SK-N-SH treated with all-trans-retinoic acid at 6 μM for 48 hours (cell line): Measurements from ENCODE around the gene REPS2.

Source experiments
- ATAC-seq: fragments of 200-7000 bp; cut with Tn5 transposase; 3 replicates; pipeline ENCODE4 v1.9.1; 2020; ENCODE audit warnings: mild to moderate bottlenecking, moderate library complexity
- ARNTL ChIP-seq: fragments of 450-650 bp; formaldehyde crosslinking; IDR thresholded peaks from 2 replicates; pipeline ENCODE4 v1.5.0; 2020; ENCODE audit warnings: low read depth, mild to moderate bottlenecking, moderate library complexity, borderline replicate concordance
- BACH2 ChIP-seq: fragments of 250-450 bp; sonication (Bioruptor Pico); IDR thresholded peaks from 2 replicates; pipeline ENCODE4 v1.9.0; 2021; ENCODE audit warnings: mild to moderate bottlenecking, borderline replicate concordance
- CSDC2 ChIP-seq: fragments of 250-450 bp; sonication (Bioruptor Pico); IDR thresholded peaks from 2 replicates; pipeline ENCODE4 v1.5.0; 2020; ENCODE audit warnings: mild to moderate bottlenecking, moderate library complexity
- ESRRG ChIP-seq: fragments of 250-450 bp; sonication (Bioruptor Pico); IDR thresholded peaks from 2 replicates; pipeline ENCODE4 v1.6.1; 2021; ENCODE audit warnings: mild to moderate bottlenecking
- GLIS3 ChIP-seq: fragments of 250-450 bp; sonication (Bioruptor Pico); IDR thresholded peaks from 2 replicates; pipeline ENCODE4 v1.5.0; 2020; ENCODE audit warnings: mild to moderate bottlenecking, moderate library complexity
- ISL1 ChIP-seq: fragments of 250-450 bp; sonication (Bioruptor Pico); IDR thresholded peaks from 2 replicates; pipeline ENCODE4 v2.1.2; 2022; ENCODE audit warnings: mild to moderate bottlenecking, moderate library complexity
- PPARA ChIP-seq: fragments of 250-450 bp; sonication (Bioruptor Pico); IDR thresholded peaks from 2 replicates; pipeline ENCODE4 v1.5.0; 2020; ENCODE audit warnings: mild to moderate bottlenecking, borderline replicate concordance
- RARB ChIP-seq: fragments of 250-450 bp; sonication (Bioruptor Pico); IDR thresholded peaks from 2 replicates; pipeline ENCODE4 v1.8.0; 2021; ENCODE audit warnings: mild to moderate bottlenecking, moderate library complexity
- SNAI2 ChIP-seq: fragments of 250-450 bp; sonication (Bioruptor Pico); IDR thresholded peaks from 2 replicates; pipeline ENCODE4 v1.5.0; 2020; ENCODE audit warnings: mild to moderate bottlenecking, moderate library complexity
- TCF4 ChIP-seq: fragments of 250-450 bp; sonication (Bioruptor Pico); IDR thresholded peaks from 2 replicates; pipeline ENCODE4 v1.8.0; 2021; ENCODE audit warnings: mild to moderate bottlenecking, moderate library complexity, borderline replicate concordance
- TOX ChIP-seq: fragments of 250-450 bp; sonication (Bioruptor Pico); IDR thresholded peaks from 2 replicates; pipeline ENCODE4 v1.8.0; 2021; ENCODE audit warnings: mild to moderate bottlenecking, moderate library complexity, borderline replicate concordance
- ZC3H10 ChIP-seq: fragments of 250-450 bp; sonication (Bioruptor Pico); IDR thresholded peaks from 2 replicates; pipeline ENCODE4 v1.5.1; 2021; ENCODE audit warnings: mild to moderate bottlenecking, moderate library complexity
- ZFP30 ChIP-seq: fragments of 450-650 bp; formaldehyde crosslinking; IDR thresholded peaks from 2 replicates; pipeline ENCODE4 v1.5.0; 2022; ENCODE audit warnings: mild to moderate bottlenecking, moderate library complexity
- ZNF565 ChIP-seq: fragments of 450-650 bp; formaldehyde crosslinking; conservative IDR thresholded peaks from 2 replicates; pipeline ENCODE4 v1.5.0; 2020; ENCODE audit warnings: low read depth, mild to moderate bottlenecking, moderate library complexity
- ZNF70 ChIP-seq: fragments of 450-650 bp; formaldehyde crosslinking; IDR thresholded peaks from 2 replicates; pipeline ENCODE4 v1.5.0; 2020; ENCODE audit warnings: mild to moderate bottlenecking, moderate library complexity
- ZNF8 ChIP-seq: fragments of 450-650 bp; formaldehyde crosslinking; IDR thresholded peaks from 2 replicates; pipeline ENCODE4 v1.5.0; 2020; ENCODE audit warnings: mild to moderate bottlenecking, moderate library complexity
- TF ChIP-seq, protein P1 (sequence below): fragments of 250-450 bp; sonication (Bioruptor Pico); IDR thresholded peaks from 2 replicates; pipeline ENCODE4 v1.8.0; 2021; ENCODE audit warnings: low read depth, mild to moderate bottlenecking, moderate library complexity, borderline replicate concordance
- TF ChIP-seq, protein P2 (sequence below): fragments of 250-450 bp; sonication (Bioruptor Pico); IDR thresholded peaks from 2 replicates; pipeline ENCODE4 v1.8.0; 2020; ENCODE audit warnings: mild to moderate bottlenecking, moderate library complexity, borderline replicate concordance
- TF ChIP-seq, protein P3 (sequence below): fragments of 250-450 bp; sonication (Bioruptor Pico); IDR thresholded peaks from 2 replicates; pipeline ENCODE4 v1.5.1; 2020; ENCODE audit warnings: low read depth, mild to moderate bottlenecking, moderate library complexity
- TF ChIP-seq, protein P4 (sequence below): fragments of 250-450 bp; sonication (Bioruptor Pico); IDR thresholded peaks from 2 replicates; pipeline ENCODE4 v1.5.1; 2021; ENCODE audit warnings: mild to moderate bottlenecking, moderate library complexity
- TF ChIP-seq, protein P5 (sequence below): fragments of 250-450 bp; sonication (Bioruptor Pico); IDR thresholded peaks from 2 replicates; pipeline ENCODE4 v1.5.0; 2020; ENCODE audit warnings: mild to moderate bottlenecking, moderate library complexity

The REPS2 gene

DNA sequence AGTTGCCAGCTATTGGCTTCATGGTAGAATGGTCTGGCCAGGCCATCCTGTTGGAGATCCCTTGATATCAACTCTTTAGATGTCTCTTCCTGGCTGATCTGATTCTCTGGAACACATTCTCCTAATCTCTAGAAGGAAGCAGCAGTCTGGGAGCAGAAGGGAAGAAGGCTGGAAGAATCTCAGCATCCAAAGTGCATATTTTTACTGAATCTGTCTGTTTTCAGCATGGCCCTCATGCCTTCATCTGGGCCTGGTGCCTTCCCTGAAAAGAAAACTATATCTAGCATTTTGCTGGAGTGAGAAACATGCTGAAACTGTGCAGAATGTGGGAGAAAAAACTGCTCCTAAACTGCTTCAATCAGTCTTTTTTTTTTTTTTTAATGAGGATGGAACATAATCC lies 148.7 kb downstream of the REPS2 start:
- TF ChIP-seq, protein P1, sequence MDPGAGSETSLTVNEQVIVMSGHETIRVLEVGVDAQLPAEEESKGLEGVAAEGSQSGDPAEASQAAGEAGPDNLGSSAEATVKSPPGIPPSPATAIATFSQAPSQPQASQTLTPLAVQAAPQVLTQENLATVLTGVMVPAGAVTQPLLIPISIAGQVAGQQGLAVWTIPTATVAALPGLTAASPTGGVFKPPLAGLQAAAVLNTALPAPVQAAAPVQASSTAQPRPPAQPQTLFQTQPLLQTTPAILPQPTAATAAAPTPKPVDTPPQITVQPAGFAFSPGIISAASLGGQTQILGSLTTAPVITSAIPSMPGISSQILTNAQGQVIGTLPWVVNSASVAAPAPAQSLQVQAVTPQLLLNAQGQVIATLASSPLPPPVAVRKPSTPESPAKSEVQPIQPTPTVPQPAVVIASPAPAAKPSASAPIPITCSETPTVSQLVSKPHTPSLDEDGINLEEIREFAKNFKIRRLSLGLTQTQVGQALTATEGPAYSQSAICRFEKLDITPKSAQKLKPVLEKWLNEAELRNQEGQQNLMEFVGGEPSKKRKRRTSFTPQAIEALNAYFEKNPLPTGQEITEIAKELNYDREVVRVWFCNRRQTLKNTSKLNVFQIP (CRISPR knock-in tag): no peak
- TF ChIP-seq, protein P2, sequence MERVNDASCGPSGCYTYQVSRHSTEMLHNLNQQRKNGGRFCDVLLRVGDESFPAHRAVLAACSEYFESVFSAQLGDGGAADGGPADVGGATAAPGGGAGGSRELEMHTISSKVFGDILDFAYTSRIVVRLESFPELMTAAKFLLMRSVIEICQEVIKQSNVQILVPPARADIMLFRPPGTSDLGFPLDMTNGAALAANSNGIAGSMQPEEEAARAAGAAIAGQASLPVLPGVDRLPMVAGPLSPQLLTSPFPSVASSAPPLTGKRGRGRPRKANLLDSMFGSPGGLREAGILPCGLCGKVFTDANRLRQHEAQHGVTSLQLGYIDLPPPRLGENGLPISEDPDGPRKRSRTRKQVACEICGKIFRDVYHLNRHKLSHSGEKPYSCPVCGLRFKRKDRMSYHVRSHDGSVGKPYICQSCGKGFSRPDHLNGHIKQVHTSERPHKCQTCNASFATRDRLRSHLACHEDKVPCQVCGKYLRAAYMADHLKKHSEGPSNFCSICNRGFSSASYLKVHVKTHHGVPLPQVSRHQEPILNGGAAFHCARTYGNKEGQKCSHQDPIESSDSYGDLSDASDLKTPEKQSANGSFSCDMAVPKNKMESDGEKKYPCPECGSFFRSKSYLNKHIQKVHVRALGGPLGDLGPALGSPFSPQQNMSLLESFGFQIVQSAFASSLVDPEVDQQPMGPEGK (CRISPR knock-in tag): no peak
- no peak for TF ChIP-seq ISL1
- TF ChIP-seq TOX (CRISPR knock-in tag): no peak
- TF ChIP-seq BACH2 (CRISPR knock-in tag): no peak
- TF ChIP-seq TCF4: no peak
- TF ChIP-seq ZFP30 (CRISPR knock-in tag): no peak
- TF ChIP-seq ARNTL (CRISPR knock-in tag): no peak
- TF ChIP-seq, protein P3, sequence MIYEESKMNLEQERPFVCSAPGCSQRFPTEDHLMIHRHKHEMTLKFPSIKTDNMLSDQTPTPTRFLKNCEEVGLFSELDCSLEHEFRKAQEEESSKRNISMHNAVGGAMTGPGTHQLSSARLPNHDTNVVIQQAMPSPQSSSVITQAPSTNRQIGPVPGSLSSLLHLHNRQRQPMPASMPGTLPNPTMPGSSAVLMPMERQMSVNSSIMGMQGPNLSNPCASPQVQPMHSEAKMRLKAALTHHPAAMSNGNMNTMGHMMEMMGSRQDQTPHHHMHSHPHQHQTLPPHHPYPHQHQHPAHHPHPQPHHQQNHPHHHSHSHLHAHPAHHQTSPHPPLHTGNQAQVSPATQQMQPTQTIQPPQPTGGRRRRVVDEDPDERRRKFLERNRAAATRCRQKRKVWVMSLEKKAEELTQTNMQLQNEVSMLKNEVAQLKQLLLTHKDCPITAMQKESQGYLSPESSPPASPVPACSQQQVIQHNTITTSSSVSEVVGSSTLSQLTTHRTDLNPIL (CRISPR knock-in tag): no peak
- no peak for TF ChIP-seq SNAI2
- TF ChIP-seq CSDC2 (CRISPR knock-in tag): no peak
- no peak for TF ChIP-seq RARB (CRISPR knock-in tag)
- TF ChIP-seq, protein P4, sequence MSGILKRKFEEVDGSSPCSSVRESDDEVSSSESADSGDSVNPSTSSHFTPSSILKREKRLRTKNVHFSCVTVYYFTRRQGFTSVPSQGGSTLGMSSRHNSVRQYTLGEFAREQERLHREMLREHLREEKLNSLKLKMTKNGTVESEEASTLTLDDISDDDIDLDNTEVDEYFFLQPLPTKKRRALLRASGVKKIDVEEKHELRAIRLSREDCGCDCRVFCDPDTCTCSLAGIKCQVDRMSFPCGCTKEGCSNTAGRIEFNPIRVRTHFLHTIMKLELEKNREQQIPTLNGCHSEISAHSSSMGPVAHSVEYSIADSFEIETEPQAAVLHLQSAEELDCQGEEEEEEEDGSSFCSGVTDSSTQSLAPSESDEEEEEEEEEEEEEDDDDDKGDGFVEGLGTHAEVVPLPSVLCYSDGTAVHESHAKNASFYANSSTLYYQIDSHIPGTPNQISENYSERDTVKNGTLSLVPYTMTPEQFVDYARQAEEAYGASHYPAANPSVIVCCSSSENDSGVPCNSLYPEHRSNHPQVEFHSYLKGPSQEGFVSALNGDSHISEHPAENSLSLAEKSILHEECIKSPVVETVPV: no peak
- TF ChIP-seq PPARA (CRISPR knock-in tag): no peak
- TF ChIP-seq, protein P5, sequence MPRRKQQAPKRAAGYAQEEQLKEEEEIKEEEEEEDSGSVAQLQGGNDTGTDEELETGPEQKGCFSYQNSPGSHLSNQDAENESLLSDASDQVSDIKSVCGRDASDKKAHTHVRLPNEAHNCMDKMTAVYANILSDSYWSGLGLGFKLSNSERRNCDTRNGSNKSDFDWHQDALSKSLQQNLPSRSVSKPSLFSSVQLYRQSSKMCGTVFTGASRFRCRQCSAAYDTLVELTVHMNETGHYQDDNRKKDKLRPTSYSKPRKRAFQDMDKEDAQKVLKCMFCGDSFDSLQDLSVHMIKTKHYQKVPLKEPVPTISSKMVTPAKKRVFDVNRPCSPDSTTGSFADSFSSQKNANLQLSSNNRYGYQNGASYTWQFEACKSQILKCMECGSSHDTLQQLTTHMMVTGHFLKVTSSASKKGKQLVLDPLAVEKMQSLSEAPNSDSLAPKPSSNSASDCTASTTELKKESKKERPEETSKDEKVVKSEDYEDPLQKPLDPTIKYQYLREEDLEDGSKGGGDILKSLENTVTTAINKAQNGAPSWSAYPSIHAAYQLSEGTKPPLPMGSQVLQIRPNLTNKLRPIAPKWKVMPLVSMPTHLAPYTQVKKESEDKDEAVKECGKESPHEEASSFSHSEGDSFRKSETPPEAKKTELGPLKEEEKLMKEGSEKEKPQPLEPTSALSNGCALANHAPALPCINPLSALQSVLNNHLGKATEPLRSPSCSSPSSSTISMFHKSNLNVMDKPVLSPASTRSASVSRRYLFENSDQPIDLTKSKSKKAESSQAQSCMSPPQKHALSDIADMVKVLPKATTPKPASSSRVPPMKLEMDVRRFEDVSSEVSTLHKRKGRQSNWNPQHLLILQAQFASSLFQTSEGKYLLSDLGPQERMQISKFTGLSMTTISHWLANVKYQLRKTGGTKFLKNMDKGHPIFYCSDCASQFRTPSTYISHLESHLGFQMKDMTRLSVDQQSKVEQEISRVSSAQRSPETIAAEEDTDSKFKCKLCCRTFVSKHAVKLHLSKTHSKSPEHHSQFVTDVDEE: no peak
- TF ChIP-seq ZNF70 (CRISPR knock-in tag): no peak
- TF ChIP-seq GLIS3 (CRISPR knock-in tag): no peak
- TF ChIP-seq ZNF565 (CRISPR knock-in tag): no peak
- no peak for ATAC-seq

DNA sequence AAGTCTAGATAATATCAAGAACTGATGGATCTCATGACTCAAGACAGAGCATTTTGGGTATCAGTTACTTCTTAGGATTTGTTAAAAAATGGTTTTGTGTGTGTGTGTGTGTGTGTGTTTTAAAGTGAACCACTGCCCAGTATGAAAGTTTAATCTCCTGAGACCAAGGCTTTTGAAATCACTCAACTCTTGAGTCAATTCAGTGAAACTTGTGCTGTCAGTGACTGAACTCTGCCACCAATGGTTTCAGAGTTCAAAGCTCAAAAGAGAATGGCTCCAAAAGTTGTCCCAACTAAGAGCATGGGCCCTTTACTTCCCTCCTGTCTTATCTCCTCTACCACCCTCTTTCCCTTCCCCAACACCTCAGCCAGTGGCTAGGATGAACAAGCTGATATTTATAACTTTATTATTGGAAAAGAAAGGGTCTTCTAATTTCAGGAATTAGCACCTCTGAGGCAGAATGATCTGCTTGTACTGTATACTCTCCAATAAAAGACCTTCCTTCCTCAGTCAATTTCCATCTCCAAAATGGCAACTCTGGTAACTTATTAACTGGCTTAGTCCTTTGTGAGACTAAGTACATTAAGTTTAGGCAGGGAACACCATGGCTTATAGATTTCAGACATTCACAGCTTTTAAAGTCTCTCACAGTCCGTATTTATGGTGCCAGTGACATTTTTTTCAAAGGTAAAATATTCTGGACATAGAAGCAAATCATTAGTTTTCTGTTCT lies 152.2 kb downstream of the REPS2 start:
- no peak for ATAC-seq
- TF ChIP-seq SNAI2 (no peak), ZFP30 (CRISPR knock-in tag) (no peak), ISL1 (no peak), ZC3H10 (CRISPR knock-in tag) (no peak), ESRRG (no peak), RARB (CRISPR knock-in tag) (no peak), ZNF8 (no peak), CSDC2 (CRISPR knock-in tag) (no peak), ZNF70 (CRISPR knock-in tag) (no peak), TOX (CRISPR knock-in tag) (no peak)
- TF ChIP-seq, protein P2 (CRISPR knock-in tag): no peak
- TF ChIP-seq, protein P5: no peak
- TF ChIP-seq, protein P3 (CRISPR knock-in tag): no peak
- TF ChIP-seq, protein P4: no peak
